OCI-LY1 (cell line): Measurements from ENCODE around the gene ADGRV1.

Experiments used
- H2AFZ ChIP-seq: fragments of 200-600 bp; sonication (generic), shearing (Covaris generic); 2 replicates; pipeline ENCODE4 v1.6.0; 2014; ENCODE audit warnings: antibody characterized with exemption, mild to moderate bottlenecking, low read length
- H3F3A ChIP-seq: fragments of 200-600 bp; sonication (generic), shearing (Covaris generic); 2 replicates; pipeline ENCODE4 v1.6.0; 2014; ENCODE audit warnings: mild to moderate bottlenecking, antibody characterized with exemption, low read length, moderate library complexity; ENCODE audit not compliant: insufficient read depth
- H3K27ac ChIP-seq: fragments of 200-600 bp; sonication (generic); 2 replicates; pipeline ENCODE4 v1.5.1; 2014; ENCODE audit warnings: low read length, mixed run types, mild to moderate bottlenecking, low read depth; ENCODE audit not compliant: poor library complexity, severe bottlenecking
- H3K27me3 ChIP-seq: fragments of 200-600 bp; sonication (generic); 2 replicates; pipeline ENCODE4 v1.6.0; 2014; ENCODE audit warnings: antibody characterized with exemption, mild to moderate bottlenecking, low read length, moderate library complexity; ENCODE audit not compliant: insufficient read depth
- H3K36me3 ChIP-seq: fragments of 200-600 bp; sonication (generic); 2 replicates; pipeline ENCODE4 v1.6.1; 2014; ENCODE audit warnings: mild to moderate bottlenecking, antibody characterized with exemption, low read length, moderate library complexity, mixed read lengths; ENCODE audit not compliant: insufficient read depth
- H3K4me1 ChIP-seq: fragments of 200-600 bp; sonication (generic); 2 replicates; pipeline ENCODE4 v1.5.1; 2014; ENCODE audit warnings: mild to moderate bottlenecking, low read length, moderate library complexity; ENCODE audit not compliant: insufficient read depth, severe bottlenecking
- H3K4me2 ChIP-seq: fragments of 200-600 bp; sonication (generic), shearing (Covaris generic); 2 replicates; pipeline ENCODE4 v1.6.1; 2014; ENCODE audit warnings: low read length
- H3K4me3 ChIP-seq: fragments of 200-600 bp; sonication (generic); 2 replicates; pipeline ENCODE4 v1.5.1; 2014; ENCODE audit warnings: low read length, low read depth, mild to moderate bottlenecking, mixed read lengths; ENCODE audit not compliant: poor library complexity, severe bottlenecking
- H3K79me2 ChIP-seq: fragments of 200-600 bp; shearing (Covaris generic); 2 replicates; pipeline ENCODE4 v1.6.1; 2016; ENCODE audit warnings: mixed run types, low read length, mixed read lengths; ENCODE audit not compliant: insufficient read depth
- H3K9ac ChIP-seq: fragments of 200-600 bp; sonication (generic), shearing (Covaris generic); 2 replicates; pipeline ENCODE4 v1.6.1; 2014; ENCODE audit warnings: mild to moderate bottlenecking, low read length, mixed read lengths
- H3K9me2 ChIP-seq: fragments of 200-600 bp; sonication (generic), shearing (Covaris generic); 2 replicates; pipeline ENCODE4 v1.6.1; 2014; ENCODE audit warnings: low read depth, mild to moderate bottlenecking, low read length, mixed read lengths
- H3K9me3 ChIP-seq: fragments of 200-600 bp; shearing (Covaris generic); 2 replicates; pipeline ENCODE4 v1.6.1; 2014; ENCODE audit warnings: low read length, mixed read lengths
- H4K20me1 ChIP-seq: fragments of 200-600 bp; sonication (generic), shearing (Covaris generic); 2 replicates; pipeline ENCODE4 v1.6.0; 2016; ENCODE audit warnings: mild to moderate bottlenecking, low read length; ENCODE audit not compliant: insufficient read depth
- EZH2 ChIP-seq: fragments of 200-600 bp; sonication (generic), shearing (Covaris generic); IDR thresholded peaks from 2 replicates; pipeline ENCODE4 v1.8.0; 2017; ENCODE audit warnings: borderline replicate concordance, mixed run types, mild to moderate bottlenecking, antibody characterized with exemption, low read length, moderate library complexity, mixed read lengths
- TF ChIP-seq, protein P1 (sequence below): fragments of 200-600 bp; sonication (generic), shearing (Covaris generic); IDR thresholded peaks from 2 replicates; pipeline ENCODE4 v1.5.1; 2017; ENCODE audit warnings: mild to moderate bottlenecking, antibody characterized with exemption, low read length, moderate library complexity, mixed read lengths

The ADGRV1 gene

DNA sequence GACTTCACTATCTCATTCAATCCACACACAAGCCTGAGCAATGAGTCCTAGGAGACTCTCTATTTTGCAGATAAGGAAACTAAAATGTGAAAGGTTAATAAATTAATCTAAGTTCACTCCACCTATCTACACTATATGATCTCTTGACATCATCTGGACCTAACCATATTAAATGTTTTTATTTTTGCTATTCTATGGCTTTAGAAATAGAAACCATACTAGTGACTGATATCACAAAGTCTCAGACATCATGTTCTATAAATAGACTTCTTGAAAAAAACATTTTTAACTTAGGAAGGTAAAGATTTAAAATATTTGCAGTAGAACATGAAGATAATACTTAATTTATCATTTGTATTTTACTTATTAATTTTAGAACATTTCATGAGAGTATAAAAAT, 9.4 kb upstream of the ADGRV1 start:
- no peak overlapping the region for H2AFZ ChIP-seq
- no peaks in the 10 kb centered on the region for H3K36me3 ChIP-seq
- no peak for TF ChIP-seq EZH2
- TF ChIP-seq, protein P1, sequence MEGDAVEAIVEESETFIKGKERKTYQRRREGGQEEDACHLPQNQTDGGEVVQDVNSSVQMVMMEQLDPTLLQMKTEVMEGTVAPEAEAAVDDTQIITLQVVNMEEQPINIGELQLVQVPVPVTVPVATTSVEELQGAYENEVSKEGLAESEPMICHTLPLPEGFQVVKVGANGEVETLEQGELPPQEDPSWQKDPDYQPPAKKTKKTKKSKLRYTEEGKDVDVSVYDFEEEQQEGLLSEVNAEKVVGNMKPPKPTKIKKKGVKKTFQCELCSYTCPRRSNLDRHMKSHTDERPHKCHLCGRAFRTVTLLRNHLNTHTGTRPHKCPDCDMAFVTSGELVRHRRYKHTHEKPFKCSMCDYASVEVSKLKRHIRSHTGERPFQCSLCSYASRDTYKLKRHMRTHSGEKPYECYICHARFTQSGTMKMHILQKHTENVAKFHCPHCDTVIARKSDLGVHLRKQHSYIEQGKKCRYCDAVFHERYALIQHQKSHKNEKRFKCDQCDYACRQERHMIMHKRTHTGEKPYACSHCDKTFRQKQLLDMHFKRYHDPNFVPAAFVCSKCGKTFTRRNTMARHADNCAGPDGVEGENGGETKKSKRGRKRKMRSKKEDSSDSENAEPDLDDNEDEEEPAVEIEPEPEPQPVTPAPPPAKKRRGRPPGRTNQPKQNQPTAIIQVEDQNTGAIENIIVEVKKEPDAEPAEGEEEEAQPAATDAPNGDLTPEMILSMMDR, result no peak
- H3K4me2 ChIP-seq, result no peak overlapping the region
- no peaks in the 10 kb centered on the region for H3K79me2 ChIP-seq
- no peaks in the 10 kb centered on the region for H3K27me3 ChIP-seq
- no peaks in the 10 kb centered on the region for H3K9me2 ChIP-seq
- no peak overlapping the region for H3K9ac ChIP-seq
- H3K9me3 ChIP-seq, result no peaks in the 10 kb centered on the region
- H3K4me1 ChIP-seq, result no peaks in the 10 kb centered on the region
- H3K4me3 ChIP-seq, result no peak overlapping the region
- no peaks in the 10 kb centered on the region for H3F3A ChIP-seq
- no peak overlapping the region for H3K27ac ChIP-seq
- H4K20me1 ChIP-seq, result no peaks in the 10 kb centered on the region

DNA sequence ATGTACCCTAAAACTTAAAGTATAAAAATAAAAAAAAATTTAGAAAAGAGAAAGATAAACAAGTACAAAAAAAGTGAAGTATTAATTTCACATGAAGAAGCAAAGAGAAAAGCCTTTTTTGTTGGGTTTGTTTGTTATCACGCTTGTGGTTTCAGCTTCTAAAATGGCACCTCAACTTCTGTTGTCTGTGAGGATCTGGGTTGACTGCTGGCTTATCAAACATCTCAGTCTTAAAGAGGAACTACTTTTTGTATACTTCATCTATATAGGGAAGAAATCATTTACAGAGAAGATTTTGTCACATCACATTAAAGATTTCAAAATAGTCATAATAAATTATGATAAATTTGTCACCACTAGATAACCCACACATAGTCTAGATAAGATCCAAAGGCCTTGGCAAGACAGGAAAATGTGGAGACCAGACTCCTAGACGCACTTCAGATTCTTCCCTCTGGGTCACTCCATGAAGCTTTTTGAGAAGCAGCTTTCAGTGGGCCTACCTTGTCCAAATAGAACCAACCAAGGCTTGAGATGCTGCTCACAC, 8.8 kb upstream of the ADGRV1 start:
- Histone ChIP-seq H3K4me2 (no peak overlapping the region), H3F3A (no peaks in the 10 kb centered on the region), H3K9me3 (no peaks in the 10 kb centered on the region), H3K4me1 (no peaks in the 10 kb centered on the region), H3K27ac (no peak overlapping the region), H3K27me3 (no peaks in the 10 kb centered on the region), H3K4me3 (no peak overlapping the region), H3K9ac (no peak overlapping the region), H3K79me2 (no peaks in the 10 kb centered on the region), H3K36me3 (no peaks in the 10 kb centered on the region), H2AFZ (no peak overlapping the region), H4K20me1 (no peaks in the 10 kb centered on the region), H3K9me2 (no peaks in the 10 kb centered on the region)
- TF ChIP-seq, protein P1, result no peak
- TF ChIP-seq EZH2, result no peak

GRCh38 chr5:90550963-90551362, 7.6 kb upstream of the ADGRV1 start:
- Histone ChIP-seq H3K27ac (no peak overlapping the region), H3K9me2 (no peaks in the 10 kb centered on the region), H3K9me3 (no peaks in the 10 kb centered on the region), H4K20me1 (no peaks in the 10 kb centered on the region), H3K4me3 (no peak overlapping the region), H3K79me2 (no peaks in the 10 kb centered on the region), H3F3A (no peaks in the 10 kb centered on the region), H3K27me3 (no peaks in the 10 kb centered on the region), H3K9ac (no peak overlapping the region), H3K4me2 (no peak overlapping the region), H2AFZ (no peak overlapping the region), H3K36me3 (no peaks in the 10 kb centered on the region), H3K4me1 (no peaks in the 10 kb centered on the region)
- TF ChIP-seq, protein P1, result no peak
- no peak for TF ChIP-seq EZH2
